ENCODE results near the gene PIK3CA.
"Not testable (repeated sequence)": the region's sequence is repeated elsewhere in the genome, so short reads cannot be mapped to it uniquely, and the experiment has no call there.

The PIK3CA gene

DNA sequence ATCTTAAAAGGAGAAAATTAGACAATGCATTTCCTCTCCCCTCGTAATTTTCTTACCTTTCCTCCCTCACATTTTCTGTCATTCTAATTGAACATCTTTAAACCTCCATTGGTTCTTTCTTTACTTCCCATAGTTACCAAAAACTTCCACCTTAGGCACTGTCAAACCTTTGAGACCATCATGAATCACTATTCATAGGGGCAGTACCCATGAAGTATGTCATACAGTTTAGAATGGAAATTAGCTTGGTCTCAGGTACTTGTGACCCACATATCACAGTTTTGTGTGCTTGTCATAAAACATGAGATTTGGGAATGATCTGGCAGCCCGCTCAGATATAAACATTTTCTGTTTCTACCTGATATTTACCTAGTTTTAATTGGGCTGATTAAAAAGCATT, 52.6 kb downstream of the PIK3CA start:
- POLR2A ChIA-PET: no interaction called here

DNA sequence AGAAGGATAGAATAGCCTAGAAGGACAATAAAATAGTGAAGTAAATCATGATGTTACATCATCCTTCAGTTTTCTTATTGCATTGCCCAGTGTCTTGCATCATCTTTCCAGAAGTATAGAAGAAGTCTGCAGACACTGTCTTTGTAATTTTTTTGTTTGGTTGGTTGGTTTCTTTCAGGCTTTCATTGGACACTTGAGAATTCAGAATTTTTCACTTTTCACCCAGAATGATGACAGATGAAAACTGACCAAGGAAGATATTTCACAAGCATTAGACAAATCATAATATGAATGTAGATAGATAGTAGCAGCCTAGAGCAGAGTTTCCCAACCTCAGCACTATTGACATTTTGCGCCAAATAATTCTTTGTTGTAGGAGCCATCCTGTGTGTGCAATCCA, 67.4 kb downstream of the PIK3CA start:
- POLR2A ChIA-PET; DNase-seq (ENCODE audit: extremely low spot score); CTCF ChIA-PET: not testable (repeated sequence)

More for the DNA sequence above, 52.6 kb downstream of the PIK3CA start:
- CTCF ChIA-PET: no interaction called here
- TF ChIP-seq, protein P1, sequence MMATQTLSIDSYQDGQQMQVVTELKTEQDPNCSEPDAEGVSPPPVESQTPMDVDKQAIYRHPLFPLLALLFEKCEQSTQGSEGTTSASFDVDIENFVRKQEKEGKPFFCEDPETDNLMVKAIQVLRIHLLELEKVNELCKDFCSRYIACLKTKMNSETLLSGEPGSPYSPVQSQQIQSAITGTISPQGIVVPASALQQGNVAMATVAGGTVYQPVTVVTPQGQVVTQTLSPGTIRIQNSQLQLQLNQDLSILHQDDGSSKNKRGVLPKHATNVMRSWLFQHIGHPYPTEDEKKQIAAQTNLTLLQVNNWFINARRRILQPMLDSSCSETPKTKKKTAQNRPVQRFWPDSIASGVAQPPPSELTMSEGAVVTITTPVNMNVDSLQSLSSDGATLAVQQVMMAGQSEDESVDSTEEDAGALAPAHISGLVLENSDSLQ (IDR thresholded peaks at IDR 0.05): no peak
- TF ChIP-seq FOXK2 (IDR thresholded peaks at IDR 0.05): no peak
- no peak for TF ChIP-seq FOXM1 (IDR thresholded peaks at IDR 0.05; ENCODE audit: borderline replicate concordance)
- no peak for TF ChIP-seq TARDBP (IDR thresholded peaks at IDR 0.05)
- no peak for TF ChIP-seq LEF1 (IDR thresholded peaks at IDR 0.05; ENCODE audit: borderline replicate concordance)
- no peak for TF ChIP-seq SUZ12 (IDR thresholded peaks at IDR 0.05)
- no peak for TF ChIP-seq FOXA1 (IDR thresholded peaks at IDR 0.05)
- no peak for TF ChIP-seq NFRKB (IDR thresholded peaks at IDR 0.05)
- TF ChIP-seq ARNT (IDR thresholded peaks at IDR 0.05): no peak
- no peak for TF ChIP-seq CTBP1 (IDR thresholded peaks at IDR 0.05; ENCODE audit: borderline replicate concordance)
- TF ChIP-seq ZNF384 (IDR thresholded peaks at IDR 0.05): no peak
- TF ChIP-seq L3MBTL2 (conservative IDR thresholded peaks at IDR 0.05): no peak
- no peak for TF ChIP-seq HDGF (IDR thresholded peaks at IDR 0.05; ENCODE audit: borderline replicate concordance)
- no peak for TF ChIP-seq SP1 (IDR thresholded peaks at IDR 0.05)
- no peak for TF ChIP-seq ELF4 (IDR thresholded peaks at IDR 0.05)
- TF ChIP-seq BHLHE40 (IDR thresholded peaks at IDR 0.05; ENCODE audit: borderline replicate concordance): no peak
- DNase-seq (ENCODE audit: extremely low spot score): no peak

DNA sequence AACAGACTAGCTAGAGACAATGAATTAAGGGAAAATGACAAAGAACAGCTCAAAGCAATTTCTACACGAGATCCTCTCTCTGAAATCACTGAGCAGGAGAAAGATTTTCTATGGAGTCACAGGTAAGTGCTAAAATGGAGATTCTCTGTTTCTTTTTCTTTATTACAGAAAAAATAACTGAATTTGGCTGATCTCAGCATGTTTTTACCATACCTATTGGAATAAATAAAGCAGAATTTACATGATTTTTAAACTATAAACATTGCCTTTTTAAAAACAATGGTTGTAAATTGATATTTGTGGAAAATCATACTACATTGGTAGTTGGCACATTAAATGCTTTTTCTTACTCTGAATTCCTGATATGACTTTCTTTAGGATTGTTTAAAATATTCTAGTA, 70.1 kb downstream of the PIK3CA start:
- CTCF ChIA-PET; DNase-seq (ENCODE audit: extremely low spot score); POLR2A ChIA-PET: not testable (repeated sequence)

DNA sequence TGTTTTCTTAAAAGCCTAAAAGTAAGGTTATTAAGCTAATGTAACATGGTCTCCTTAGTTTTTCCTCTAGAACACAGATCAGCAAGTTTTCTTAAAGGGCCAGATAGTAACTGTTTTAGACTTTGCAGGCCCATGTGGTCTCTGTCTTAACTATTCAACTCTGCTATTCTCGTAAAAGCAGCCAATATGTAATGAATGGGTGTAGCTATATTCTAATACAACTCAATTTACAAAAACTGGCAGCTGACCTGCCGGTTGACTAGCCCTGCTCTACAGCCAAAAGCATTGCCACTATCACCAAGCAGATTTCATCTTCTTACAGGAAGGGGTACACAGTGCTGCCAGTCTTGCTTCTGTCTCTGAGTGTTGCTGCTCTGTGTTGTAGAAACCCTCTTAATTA, 75.4 kb downstream of the PIK3CA start:
- no peak for DNase-seq (ENCODE audit: extremely low spot score)
- ChIA-PET CTCF (no interaction called here), POLR2A (no interaction called here)
- TF ChIP-seq TARDBP (IDR thresholded peaks at IDR 0.05) (no peak), CTBP1 (IDR thresholded peaks at IDR 0.05; ENCODE audit: borderline replicate concordance) (no peak), SP1 (IDR thresholded peaks at IDR 0.05) (no peak), NFRKB (IDR thresholded peaks at IDR 0.05) (no peak), FOXM1 (IDR thresholded peaks at IDR 0.05; ENCODE audit: borderline replicate concordance) (no peak), SUZ12 (IDR thresholded peaks at IDR 0.05) (no peak), HDGF (IDR thresholded peaks at IDR 0.05; ENCODE audit: borderline replicate concordance) (no peak), LEF1 (IDR thresholded peaks at IDR 0.05; ENCODE audit: borderline replicate concordance) (no peak), FOXA1 (IDR thresholded peaks at IDR 0.05) (no peak)
- TF ChIP-seq, protein P1 (IDR thresholded peaks at IDR 0.05): no peak

DNA sequence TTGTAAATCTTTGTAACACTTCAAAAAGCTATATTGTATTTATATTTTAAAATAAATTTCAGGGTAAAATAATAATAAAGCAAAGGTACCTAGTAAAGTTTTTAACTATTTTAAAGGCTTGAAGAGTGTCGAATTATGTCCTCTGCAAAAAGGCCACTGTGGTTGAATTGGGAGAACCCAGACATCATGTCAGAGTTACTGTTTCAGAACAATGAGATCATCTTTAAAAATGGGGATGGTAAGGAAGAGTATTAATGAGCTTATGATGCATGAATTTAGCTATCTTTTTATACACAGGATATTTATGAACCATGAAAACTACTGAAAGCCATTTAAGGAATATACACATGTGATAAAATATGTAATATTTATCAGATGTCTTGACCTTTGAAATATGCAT, 76.4 kb downstream of the PIK3CA start:
- no peak for DNase-seq (ENCODE audit: extremely low spot score)
- CTCF ChIA-PET: interaction anchor here (0.7 kb wide), 1 partner anchor 48 kb away, joined by 4 read pairs; no protein-coding TSS in a partner anchor
- POLR2A ChIA-PET: no interaction called here
- no peak for TF ChIP-seq SP1 (IDR thresholded peaks at IDR 0.05)
- TF ChIP-seq LEF1 (IDR thresholded peaks at IDR 0.05; ENCODE audit: borderline replicate concordance): no peak
- no peak for TF ChIP-seq FOXM1 (IDR thresholded peaks at IDR 0.05; ENCODE audit: borderline replicate concordance)
- TF ChIP-seq FOXA1 (IDR thresholded peaks at IDR 0.05): no peak
- TF ChIP-seq SUZ12 (IDR thresholded peaks at IDR 0.05): no peak
- TF ChIP-seq TARDBP (IDR thresholded peaks at IDR 0.05): no peak
- TF ChIP-seq ZNF384 (IDR thresholded peaks at IDR 0.05): no peak
- no peak for TF ChIP-seq L3MBTL2 (conservative IDR thresholded peaks at IDR 0.05)
- TF ChIP-seq BHLHE40 (IDR thresholded peaks at IDR 0.05; ENCODE audit: borderline replicate concordance): no peak
- TF ChIP-seq NFRKB (IDR thresholded peaks at IDR 0.05): no peak
- TF ChIP-seq FOXK2 (IDR thresholded peaks at IDR 0.05): no peak
- no peak for TF ChIP-seq HDGF (IDR thresholded peaks at IDR 0.05; ENCODE audit: borderline replicate concordance)

DNA sequence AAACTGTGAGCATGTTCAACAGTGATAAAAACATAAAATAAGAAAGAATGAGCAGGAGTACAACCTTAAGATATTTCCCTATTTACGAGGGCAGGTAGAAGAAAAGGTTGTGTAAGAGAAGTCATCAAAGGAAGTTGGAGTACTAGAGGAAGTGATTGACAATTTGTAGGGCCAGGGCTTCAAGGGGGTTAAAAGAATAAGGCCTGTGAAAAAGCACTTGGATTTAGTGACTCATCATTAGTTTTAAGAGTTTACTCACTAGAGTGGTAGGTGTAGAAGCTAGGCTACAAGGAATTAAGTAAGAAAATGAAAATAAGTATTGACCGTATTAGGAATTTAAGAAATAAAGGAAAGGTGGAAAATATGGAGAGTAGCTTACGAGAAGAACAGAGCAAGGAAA, 79.2 kb downstream of the PIK3CA start:
- ChIA-PET POLR2A (no interaction called here), CTCF (no interaction called here)
- TF ChIP-seq SP1 (IDR thresholded peaks at IDR 0.05) (no peak), SUZ12 (IDR thresholded peaks at IDR 0.05) (no peak), TARDBP (IDR thresholded peaks at IDR 0.05) (no peak), ZNF384 (IDR thresholded peaks at IDR 0.05) (no peak), ELF4 (IDR thresholded peaks at IDR 0.05) (no peak), L3MBTL2 (conservative IDR thresholded peaks at IDR 0.05) (no peak), BHLHE40 (IDR thresholded peaks at IDR 0.05; ENCODE audit: borderline replicate concordance) (no peak), FOXM1 (IDR thresholded peaks at IDR 0.05; ENCODE audit: borderline replicate concordance) (no peak), HDGF (IDR thresholded peaks at IDR 0.05; ENCODE audit: borderline replicate concordance) (no peak), NFRKB (IDR thresholded peaks at IDR 0.05) (no peak), CTBP1 (IDR thresholded peaks at IDR 0.05; ENCODE audit: borderline replicate concordance) (no peak), LEF1 (IDR thresholded peaks at IDR 0.05; ENCODE audit: borderline replicate concordance) (no peak), ARNT (IDR thresholded peaks at IDR 0.05) (no peak)
- TF ChIP-seq, protein P1 (IDR thresholded peaks at IDR 0.05): no peak
- DNase-seq (ENCODE audit: extremely low spot score): no peak

DNA sequence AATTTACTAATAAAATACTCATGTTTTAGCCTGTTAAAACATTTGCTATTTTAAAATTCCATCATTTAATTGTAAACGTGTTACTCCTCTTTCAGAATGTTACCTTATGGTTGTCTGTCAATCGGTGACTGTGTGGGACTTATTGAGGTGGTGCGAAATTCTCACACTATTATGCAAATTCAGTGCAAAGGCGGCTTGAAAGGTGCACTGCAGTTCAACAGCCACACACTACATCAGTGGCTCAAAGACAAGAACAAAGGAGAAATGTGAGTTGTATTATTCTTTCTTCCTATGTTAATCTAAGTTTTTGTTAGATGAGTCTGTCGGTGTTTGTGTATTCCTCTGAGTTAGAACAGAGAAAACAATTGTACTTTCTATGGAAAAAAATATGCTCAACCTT, 81.0 kb downstream of the PIK3CA start:
- ChIA-PET CTCF (no interaction called here), POLR2A (no interaction called here)
- TF ChIP-seq L3MBTL2 (conservative IDR thresholded peaks at IDR 0.05): no peak
- no peak for TF ChIP-seq FOXK2 (IDR thresholded peaks at IDR 0.05)
- TF ChIP-seq SP1 (IDR thresholded peaks at IDR 0.05): no peak
- TF ChIP-seq NFRKB (IDR thresholded peaks at IDR 0.05): no peak
- TF ChIP-seq ZNF384 (IDR thresholded peaks at IDR 0.05): no peak
- TF ChIP-seq, protein P1 (IDR thresholded peaks at IDR 0.05): no peak
- TF ChIP-seq FOXM1 (IDR thresholded peaks at IDR 0.05; ENCODE audit: borderline replicate concordance): no peak
- TF ChIP-seq FOXA1 (IDR thresholded peaks at IDR 0.05): no peak
- no peak for TF ChIP-seq ARNT (IDR thresholded peaks at IDR 0.05)
- TF ChIP-seq LEF1 (IDR thresholded peaks at IDR 0.05; ENCODE audit: borderline replicate concordance): no peak
- TF ChIP-seq HDGF (IDR thresholded peaks at IDR 0.05; ENCODE audit: borderline replicate concordance): no peak
- no peak for TF ChIP-seq BHLHE40 (IDR thresholded peaks at IDR 0.05; ENCODE audit: borderline replicate concordance)
- TF ChIP-seq TARDBP (IDR thresholded peaks at IDR 0.05): no peak
- TF ChIP-seq CTBP1 (IDR thresholded peaks at IDR 0.05; ENCODE audit: borderline replicate concordance): no peak
- TF ChIP-seq SUZ12 (IDR thresholded peaks at IDR 0.05): no peak
- no peak for TF ChIP-seq ELF4 (IDR thresholded peaks at IDR 0.05)
- no peak for DNase-seq (ENCODE audit: extremely low spot score)

All from HEK293T (cell line).